ENCODE data around the gene BABAM2.

BABAM2 gene

DNA sequence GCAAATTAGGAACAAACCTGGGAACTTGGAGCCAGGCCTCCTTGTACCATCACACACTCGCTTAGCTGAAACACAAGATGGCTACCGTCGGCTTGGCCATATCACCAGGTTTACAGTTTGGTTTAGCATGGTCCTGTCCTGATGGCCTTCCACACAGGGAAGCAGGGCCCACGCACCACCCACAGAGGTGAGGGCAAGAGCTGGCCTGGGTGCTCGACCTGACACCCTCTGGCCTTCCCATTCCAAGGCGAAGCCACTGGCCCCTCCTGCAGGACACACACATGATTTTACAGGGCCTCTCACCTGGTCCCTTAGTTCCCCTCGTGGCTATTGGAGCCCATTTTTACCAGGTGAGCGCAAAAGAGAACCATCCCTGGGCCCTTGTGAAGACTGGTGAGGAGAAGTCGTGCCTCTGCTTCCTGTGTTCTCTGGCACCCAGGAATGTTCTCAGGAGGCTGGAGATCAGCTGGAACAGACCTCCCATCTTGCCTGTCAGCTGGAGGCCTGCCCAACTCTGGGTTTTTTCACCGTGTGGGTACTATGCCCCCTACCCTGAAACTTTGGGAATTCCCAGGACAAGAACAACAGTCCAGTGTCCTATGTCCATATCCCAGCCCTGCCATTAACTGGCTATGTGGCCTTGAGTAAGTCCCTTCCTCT, 449.1 kb downstream of the BABAM2 start:
- no peak for DNase-seq

DNA sequence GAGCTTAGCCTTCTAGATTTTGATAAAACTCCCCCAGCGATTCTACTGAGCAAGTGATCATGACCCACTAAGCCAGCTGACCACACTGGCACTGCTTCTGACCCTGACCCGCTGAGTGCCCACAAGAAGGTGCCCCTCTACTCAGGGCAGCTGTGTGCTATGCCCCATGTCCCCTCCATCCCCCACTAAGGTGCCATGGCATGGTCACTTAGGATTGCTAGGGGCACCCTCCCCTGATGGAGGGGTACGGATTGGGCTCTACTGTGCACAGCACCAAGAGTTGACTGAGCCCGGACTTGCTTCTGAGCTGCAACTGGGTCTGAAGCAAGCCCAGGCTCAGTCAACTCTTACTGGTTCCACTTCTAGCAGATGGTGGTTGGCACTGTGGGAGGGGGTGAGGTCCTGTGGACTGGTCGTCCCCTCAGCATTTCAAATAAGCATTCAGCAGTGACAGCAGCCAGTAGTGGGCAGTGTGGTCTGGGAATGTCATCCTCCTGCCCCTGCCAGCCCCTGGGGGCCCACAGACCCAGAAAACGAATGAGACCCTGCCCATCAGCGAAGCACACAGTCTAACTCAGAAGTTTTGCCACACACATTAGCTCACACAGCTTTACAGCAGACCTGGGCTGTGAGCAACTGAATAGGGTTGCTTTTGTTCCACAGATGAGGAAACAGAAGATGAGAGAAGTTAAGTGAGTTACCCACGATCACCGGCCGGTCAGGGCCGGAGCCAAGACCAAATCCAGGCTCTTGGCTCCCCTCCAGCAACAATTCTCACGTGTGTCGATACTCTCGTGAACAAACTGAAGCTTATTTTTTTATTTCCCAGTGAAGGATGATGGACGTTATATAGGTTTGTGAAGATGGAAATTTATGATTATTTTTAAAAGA, 450.0 kb downstream of the BABAM2 start:
- no peak for DNase-seq

- no peak for DNase-seq
Measured at GRCh38 chr2:28341208-28341891, 450.8 kb downstream of the BABAM2 start.

DNA sequence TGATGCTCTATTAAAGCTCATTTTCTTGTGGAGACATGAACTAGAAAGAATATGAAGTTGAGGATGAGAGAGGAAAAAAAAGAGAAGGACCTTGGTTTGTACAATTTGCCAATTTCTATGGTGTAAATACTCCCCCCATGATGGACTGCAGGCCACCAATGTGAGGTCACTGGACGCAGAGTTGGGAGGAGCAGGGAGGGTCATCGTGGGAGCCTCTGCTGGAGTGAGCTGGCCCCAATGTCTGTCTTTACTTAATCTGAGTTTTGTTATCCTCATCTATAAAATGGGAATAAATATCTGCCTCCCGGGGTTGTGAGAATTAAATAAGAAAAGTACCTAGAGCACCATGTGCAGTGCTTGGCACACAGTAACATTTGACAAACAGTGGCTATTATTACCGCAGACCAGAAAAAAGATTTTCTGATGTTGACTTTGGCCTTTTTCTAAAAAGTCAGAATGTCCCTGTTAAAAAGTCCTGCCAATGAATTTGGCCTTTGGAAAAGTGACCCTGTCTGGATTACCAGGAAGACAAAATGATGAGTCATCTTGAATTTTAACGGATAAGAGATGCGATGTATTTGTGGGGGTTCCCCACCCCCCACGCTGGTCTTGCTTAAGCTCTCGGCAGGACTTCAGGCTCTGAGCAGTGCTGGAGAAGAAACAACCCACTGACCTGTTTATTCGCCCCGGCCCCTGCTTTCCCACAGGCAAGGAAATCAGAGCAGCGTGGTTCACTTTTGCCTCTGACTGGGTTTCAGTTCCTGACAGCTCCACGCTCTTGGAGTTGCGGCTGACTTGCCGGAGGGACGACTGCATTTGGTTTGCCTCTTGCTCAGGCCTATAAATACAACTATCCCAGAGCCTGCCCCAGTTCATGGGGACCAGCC, 451.8 kb downstream of the BABAM2 start:
- DNase-seq: no peak

GRCh38 chr2:28343184-28343942, 452.8 kb downstream of the BABAM2 start:
- DNase-seq: peak in 1 of 2 donors; percentile 5

GRCh38 chr2:28343971-28344715, 453.6 kb downstream of the BABAM2 start:
- DNase-seq: no peak

- DNase-seq: no peak
Measured at GRCh38 chr2:28344756-28345373, 454.3 kb downstream of the BABAM2 start.

GRCh38 chr2:28345619-28346018, 455.1 kb downstream of the BABAM2 start:
- DNase-seq: no peak

DNA sequence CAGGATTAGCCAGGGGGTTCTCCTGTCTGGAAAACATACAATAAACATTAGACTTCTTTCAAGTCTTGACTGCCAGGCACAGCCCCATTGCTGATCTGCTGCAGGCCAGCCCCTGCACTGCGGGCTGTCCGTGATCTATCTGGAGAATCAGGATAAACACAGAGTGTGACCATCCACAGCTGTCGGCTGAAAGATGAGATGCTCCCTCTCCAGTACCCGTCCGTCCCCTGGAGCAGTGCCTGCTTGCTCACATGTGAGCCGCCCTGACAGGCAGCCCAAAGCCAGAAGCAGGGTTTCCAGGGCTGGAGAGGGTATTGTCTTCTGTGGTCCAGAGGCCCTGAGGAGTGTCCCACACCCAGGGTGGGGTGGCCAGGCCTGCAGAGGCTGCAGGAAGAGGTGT, 456.1 kb downstream of the BABAM2 start:
- no peak for DNase-seq

DNA sequence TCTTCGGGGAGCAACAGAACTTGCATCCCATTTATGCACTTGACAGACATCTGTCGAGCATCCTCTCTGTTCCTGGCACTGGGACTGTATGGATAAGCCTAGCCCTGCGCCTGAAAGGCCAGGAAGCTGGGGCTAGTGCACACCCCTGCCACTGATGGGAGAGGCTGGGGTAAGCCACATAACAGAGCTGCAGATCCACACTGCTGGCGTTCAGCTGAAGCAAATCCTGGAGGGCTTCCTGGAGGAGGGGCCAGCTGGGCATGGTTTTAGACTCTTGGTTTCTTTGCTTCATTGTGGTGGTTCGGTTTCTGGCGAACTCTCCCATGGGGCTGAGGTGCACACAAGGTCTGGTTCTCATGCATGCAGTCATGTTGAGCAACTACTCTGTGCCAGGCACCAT, 456.7 kb downstream of the BABAM2 start:
- DNase-seq: no peak

- no peak for DNase-seq
Measured at GRCh38 chr2:28347596-28347995, 457.1 kb downstream of the BABAM2 start.

DNA sequence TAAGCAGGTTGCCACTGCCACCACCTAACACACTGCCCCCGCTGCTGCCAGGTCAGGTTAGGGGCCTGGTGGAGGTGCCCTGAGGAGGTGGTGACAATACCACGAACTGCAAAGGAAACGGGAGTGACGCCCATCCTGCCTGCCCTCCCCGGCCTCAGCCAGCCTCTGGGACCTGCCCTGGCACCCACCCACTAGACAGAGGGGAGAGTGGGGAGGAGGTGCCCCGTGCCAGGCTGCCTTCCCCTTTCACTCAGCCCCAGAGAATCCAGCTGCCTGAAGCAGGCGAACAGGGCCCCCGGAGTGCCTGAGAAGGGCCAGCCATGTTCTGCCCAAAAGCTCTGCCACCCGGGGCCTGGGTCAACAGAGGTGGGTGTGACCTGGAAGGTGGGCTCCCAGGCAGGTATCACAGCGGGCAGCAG, 457.6 kb downstream of the BABAM2 start:
- peak in 1 of 2 donors; percentile 48 for DNase-seq

- no peak for DNase-seq
Measured at GRCh38 chr2:28348921-28349320, 458.4 kb downstream of the BABAM2 start.

- no peak for DNase-seq
Measured at GRCh38 chr2:28349546-28350165, 459.1 kb downstream of the BABAM2 start.

GRCh38 chr2:28350196-28350595, 459.7 kb downstream of the BABAM2 start:
- no peak for DNase-seq

DNA sequence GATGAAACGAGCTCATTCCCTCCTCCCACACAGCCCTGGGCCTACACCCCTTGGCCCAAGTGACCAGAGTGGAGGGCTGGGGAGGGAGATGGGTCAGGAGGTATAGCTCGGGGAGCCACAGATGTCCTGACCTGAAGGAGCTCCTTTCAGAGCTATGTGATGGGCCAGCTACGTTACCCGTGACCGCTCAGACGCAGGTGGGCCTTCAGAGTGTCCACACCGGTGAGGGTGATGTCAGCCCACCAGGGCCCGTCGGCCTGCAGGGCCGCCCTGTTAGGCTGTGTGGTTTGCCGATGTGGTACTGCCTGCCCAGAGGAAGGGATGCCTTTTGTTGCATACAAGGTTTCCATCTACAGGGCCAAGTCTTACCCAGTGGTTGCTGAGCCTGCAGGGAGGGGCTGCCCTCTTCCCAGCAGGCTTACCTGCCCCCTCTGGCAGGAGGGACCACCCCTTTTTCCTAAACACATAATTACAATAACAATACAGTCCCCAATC, 460.3 kb downstream of the BABAM2 start:
- no peak for DNase-seq

GRCh38 chr2:28351621-28352020, 461.1 kb downstream of the BABAM2 start:
- DNase-seq: no peak

- no peak for DNase-seq
Measured at GRCh38 chr2:28352104-28352503, 461.6 kb downstream of the BABAM2 start.

DNA sequence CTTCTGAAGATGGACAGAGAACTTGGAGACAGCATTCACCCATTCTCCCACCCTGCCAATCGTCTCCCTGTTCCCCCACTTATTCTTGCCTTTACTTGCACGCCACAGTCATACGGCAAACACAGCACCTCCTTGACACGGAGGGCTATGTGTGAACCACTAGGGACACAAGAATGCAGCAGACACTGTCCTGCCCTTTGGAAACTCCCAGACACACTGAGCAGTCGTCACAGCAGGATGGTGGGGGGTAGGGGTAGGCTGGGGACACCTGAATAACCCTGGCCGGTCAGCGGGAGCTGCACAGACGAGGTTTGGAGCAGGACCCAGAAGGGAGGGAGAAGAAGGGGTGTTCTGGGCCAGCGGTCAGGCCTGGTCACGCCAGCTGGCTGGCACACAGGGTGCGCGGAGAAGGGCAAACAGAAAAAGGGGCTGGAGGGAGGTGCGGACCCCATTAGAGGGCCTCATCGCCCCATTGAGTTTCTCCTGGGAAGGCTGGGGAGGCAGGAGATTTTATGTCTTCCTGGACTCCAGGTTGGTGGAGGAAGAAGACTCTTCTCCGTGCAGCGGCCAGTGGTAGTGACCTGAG, 462.2 kb downstream of the BABAM2 start:
- no peak for DNase-seq

Data from bone marrow (tissue), 2 donors.